K562 (cell line): ENCODE data around the gene RNF44. TPM values are rescaled to one million over a fixed set of nuclear protein-coding genes. Genes with fewer than 3 reads are reported as not detected.

Source experiments
- CCNT2 ChIP-seq: IDR thresholded peaks from 2 replicates; pipeline ENCODE4 v1.6.1; 2011; ENCODE audit warnings: borderline replicate concordance, low read depth, mild to moderate bottlenecking, moderate library complexity, mixed read lengths, low read length; ENCODE audit not compliant: insufficient read length; ENCODE audit errors: extremely low read depth
- CTCF ChIP-seq, 3 experiments: IDR thresholded peaks in 2 of 3; conservative IDR thresholded peaks in 1 of 3; 2 replicates each; pipeline ENCODE4 v1.5.1; 2011 to 2012; ENCODE audit warnings: low read length in 3 of 3, mild to moderate bottlenecking in 3 of 3, control low read depth in 2 of 3, improper control_type of control experiment in 1 of 3, inconsistent platforms in 1 of 3, low read depth in 1 of 3, mixed read lengths in 1 of 3, moderate library complexity in 1 of 3; ENCODE audit not compliant: insufficient read depth in 2 of 3
- CXXC5 ChIP-seq: fragments of 250-450 bp; sonication (Bioruptor Pico); IDR thresholded peaks from 2 replicates; pipeline ENCODE4 v1.8.0; 2022; ENCODE audit warnings: inconsistent platforms, mild to moderate bottlenecking, moderate library complexity
- E2F6 ChIP-seq, 2 experiments: IDR thresholded peaks; 2 replicates each; pipeline ENCODE4 v1.6.1; 2011; ENCODE audit warnings: borderline replicate concordance in 1 of 2, control low read depth in 1 of 2, low read depth in 1 of 2, low read length in 1 of 2, mild to moderate bottlenecking in 1 of 2, mixed read lengths in 1 of 2, moderate library complexity in 1 of 2; ENCODE audit not compliant: insufficient read depth in 1 of 2, insufficient read length in 1 of 2, poor library complexity in 1 of 2, severe bottlenecking in 1 of 2; ENCODE audit errors: extremely low read depth in 1 of 2
- ESRRA ChIP-seq: fragments of 450-650 bp; IDR thresholded peaks from 2 replicates; pipeline ENCODE4 v1.6.1; 2014; ENCODE audit warnings: low read depth, mild to moderate bottlenecking, moderate library complexity, borderline replicate concordance
- HDAC3 ChIP-seq: fragments of 450-650 bp; IDR thresholded peaks from 2 replicates; pipeline ENCODE4 v1.6.1; 2018; ENCODE audit warnings: borderline replicate concordance, mild to moderate bottlenecking, moderate library complexity; ENCODE audit not compliant: partially characterized antibody
- KAT8 ChIP-seq: fragments of 450-650 bp; IDR thresholded peaks from 2 replicates; pipeline ENCODE4 v1.6.1; 2016; ENCODE audit warnings: low read depth, mild to moderate bottlenecking
- MECOM ChIP-seq: fragments of 250-450 bp; sonication (Bioruptor Pico); IDR thresholded peaks from 2 replicates; pipeline ENCODE4 v1.8.0; 2022; ENCODE audit warnings: inconsistent platforms
- POLR2G ChIP-seq: fragments of 200-400 bp; formaldehyde crosslinking; IDR thresholded peaks from 2 replicates; pipeline ENCODE4 v1.6.1; 2017; ENCODE audit warnings: low read depth, mild to moderate bottlenecking, antibody characterized with exemption, low read length, moderate library complexity
- POU5F1 ChIP-seq: fragments of 150-350 bp; IDR thresholded peaks from 2 replicates; pipeline ENCODE4 v1.6.1; 2014; ENCODE audit warnings: borderline replicate concordance, low read length, low read depth, mild to moderate bottlenecking; ENCODE audit not compliant: partially characterized antibody
- SOX6 ChIP-seq: fragments of 450-650 bp; IDR thresholded peaks from 2 replicates; pipeline ENCODE4 v1.6.1; 2014; ENCODE audit warnings: mild to moderate bottlenecking
- SRSF3 ChIP-seq: fragments of 200-400 bp; formaldehyde crosslinking; IDR thresholded peaks from 2 replicates; pipeline ENCODE4 v1.6.1; 2016; ENCODE audit warnings: mild to moderate bottlenecking, low read length, moderate library complexity; ENCODE audit not compliant: insufficient read depth
- TAL1 ChIP-seq: fragments of 450-650 bp; IDR thresholded peaks from 2 replicates; pipeline ENCODE4 v1.6.1; 2016; ENCODE audit warnings: mild to moderate bottlenecking
- UBTF ChIP-seq, 2 experiments: IDR thresholded peaks; 2 replicates each; pipeline ENCODE4 v1.6.1; 2012; ENCODE audit warnings: improper control_type of control experiment in 2 of 2, low read depth in 2 of 2, low read length in 2 of 2, borderline replicate concordance in 1 of 2
- ZFP91 ChIP-seq: sonication (generic); formaldehyde crosslinking; IDR thresholded peaks from 2 replicates; pipeline ENCODE4 v1.8.0; 2022; ENCODE audit warnings: mild to moderate bottlenecking, missing genetic modification reagents
- ZNF696 ChIP-seq: fragments of 250-450 bp; sonication (Bioruptor Pico); conservative IDR thresholded peaks from 2 replicates; pipeline ENCODE4 v1.4.0; 2020; ENCODE audit warnings: mild to moderate bottlenecking, moderate library complexity
- polyA plus RNA-seq, 8 experiments: library from polyadenylated mRNA; depleted of rRNA in 4 of 8; stranded (reverse) in 5 of 8; unstranded in 3 of 8; fragments of >200 nt; fragmentation: Nextera tagmentation in 2 of 8; fragmentation: Illumina TruSeq in 1 of 8; extraction: Ambion mirVana in 2 of 8; extraction: Trizol in 1 of 8; gene quantifications; 2 replicates each; pipeline versions ENCODE4 v1.2.1 to v1.2.3, GENCODE V29; 2011 to 2014; ENCODE audit warnings: inconsistent platforms in 1 of 8, missing spikeins in 1 of 8
- total RNA-seq, 7 experiments: library from RNA; depleted of rRNA in 6 of 7; stranded (reverse); fragments of >200 nt in 6 of 7; fragmentation: Illumina TruSeq in 2 of 7; extraction: Trizol in 2 of 7; gene quantifications; 2 replicates each; pipeline versions ENCODE4 v1.2.1 to v1.2.3, GENCODE V29; 2011 to 2021; ENCODE audit warnings: low replicate concordance in 1 of 7

RNF44 gene
- total and polyA plus RNA-seq, 9 of the 15 experiments (the other 6 are each of a cell fraction or from before 2014, with no cell fraction given) = 1.6 to 82.6 (median 7.4) TPM

GRCh38 chr5:176542596-176543427 is 5.6 kb upstream of the RNF44 start (continued):
- TF ChIP-seq E2F6 (IDR thresholded peaks at IDR 0.05; ENCODE audit: borderline replicate concordance in 1 of 2, extremely low read depth in 1 of 2, insufficient read depth in 1 of 2, insufficient read length in 1 of 2, low read depth in 1 of 2, low read length in 1 of 2, poor library complexity in 1 of 2, severe bottlenecking in 1 of 2) (peak; percentile 84 to 97), SRSF3 (0 out of 2 replicates have a peak, but pooled peaks have one; percentile 60), KAT8 (no peak), POLR2G (peak; percentile 81), UBTF (IDR thresholded peaks at IDR 0.05; ENCODE audit: borderline replicate concordance in 1 of 2, low read depth in 2 of 2, low read length in 2 of 2) (peak; percentile 73 to 80; a peak in 1 of 4 replicates), TAL1 (no peak), POU5F1 (no peak), ZNF696 (CRISPR knock-in tag) (no peak), CCNT2 (peak; percentile 68), SOX6 (no peak), CTCF (IDR thresholded peaks at IDR 0.05 in 2 of 3, conservative IDR thresholded peaks at IDR 0.05 in 1 of 3; ENCODE audit: insufficient read depth in 2 of 3, low read depth in 1 of 3, low read length in 3 of 3) (peak; percentile 6 to 50 (median 49); a peak in 2 of 6 replicates), ESRRA (peak; percentile 68), CXXC5 (CRISPR knock-in tag) (peak; percentile 85), HDAC3 (no peak), ZFP91 (no peak), MECOM (CRISPR knock-in tag) (no peak)
